HepG2 (cell line): ENCODE measurements around the gene RNPEPL1. TPM values are rescaled to one million over a fixed set of nuclear protein-coding genes. Genes with fewer than 3 reads are reported as not detected.
A peak's percentile ranks its signal among the peaks of the same experiment; 100 is the strongest.

Source experiments
- FOSL2 ChIP-seq: sonication (generic); formaldehyde crosslinking; IDR thresholded peaks from 2 replicates; pipeline ENCODE4 v1.4.0; 2020; ENCODE audit warnings: missing genetic modification reagents
- GABPB1 ChIP-seq: IDR thresholded peaks from 2 replicates; pipeline ENCODE4 v1.6.1; 2016; ENCODE audit warnings: mild to moderate bottlenecking, missing genetic modification reagents, moderate library complexity, missing compliant biosample characterization
- HNRNPL ChIP-seq: fragments of 200-400 bp; formaldehyde crosslinking; IDR thresholded peaks from 2 replicates; pipeline ENCODE4 v1.6.1; 2017; ENCODE audit warnings: mild to moderate bottlenecking, low read depth, low read length
- HNRNPLL ChIP-seq: fragments of 200-400 bp; formaldehyde crosslinking; IDR thresholded peaks from 2 replicates; pipeline ENCODE4 v1.6.1; 2017; ENCODE audit warnings: mild to moderate bottlenecking, low read depth, low read length; ENCODE audit not compliant: poor library complexity, severe bottlenecking
- PAWR ChIP-seq: sonication (generic); formaldehyde crosslinking; IDR thresholded peaks from 2 replicates; pipeline ENCODE4 v1.4.0; 2020; ENCODE audit warnings: missing genetic modification reagents, mild to moderate bottlenecking, borderline replicate concordance
- POLR2A ChIP-seq, 2 experiments: IDR thresholded peaks; 2 replicates each; pipeline ENCODE4 v1.6.1; 2011; ENCODE audit warnings: low read depth in 2 of 2, low read length in 2 of 2, mild to moderate bottlenecking in 1 of 2, moderate library complexity in 1 of 2; ENCODE audit not compliant: insufficient read depth in 1 of 2
- ZFP82 ChIP-seq: sonication (generic); formaldehyde crosslinking; IDR thresholded peaks from 2 replicates; pipeline ENCODE4 v1.5.1; 2020; ENCODE audit warnings: mild to moderate bottlenecking, missing genetic modification reagents, borderline replicate concordance
- ZNF207 ChIP-seq: fragments of 450-650 bp; IDR thresholded peaks from 2 replicates; pipeline ENCODE4 v1.6.1; 2016; ENCODE audit warnings: antibody characterized with exemption, borderline replicate concordance
- polyA plus RNA-seq, 8 experiments: library from polyadenylated mRNA; depleted of rRNA in 3 of 8; stranded (reverse) in 7 of 8; unstranded in 1 of 8; fragments of >200 nt; fragmentation: Illumina TruSeq in 4 of 8; extraction: Trizol in 4 of 8; gene quantifications; 2 replicates each; pipeline versions ENCODE4 v1.2.1 to v1.2.3, GENCODE V29; 2011 to 2016; ENCODE audit warnings: low read depth in 4 of 8, missing spikeins in 1 of 8, mixed read lengths in 1 of 8; ENCODE audit not compliant: insufficient read depth in 1 of 8
- total RNA-seq, 5 experiments: library from RNA; depleted of rRNA; stranded (reverse); fragments of >200 nt; fragmentation: Illumina TruSeq; extraction: Trizol; gene quantifications; 2 replicates each; pipeline ENCODE4 v1.2.3, GENCODE V29; 2016; ENCODE audit warnings: low read depth in 1 of 5
- TF ChIP-seq, protein P1 (sequence below): sonication (generic); formaldehyde crosslinking; IDR thresholded peaks from 2 replicates; pipeline ENCODE4 v1.4.0; 2020; ENCODE audit warnings: missing genetic modification reagents, mild to moderate bottlenecking, borderline replicate concordance
- TF ChIP-seq, protein P2 (sequence below): sonication (generic); formaldehyde crosslinking; IDR thresholded peaks from 2 replicates; pipeline ENCODE4 v1.5.1; 2020; ENCODE audit warnings: mild to moderate bottlenecking, moderate library complexity, missing genetic modification reagents
- TF ChIP-seq, protein P3 (sequence below): sonication (generic); formaldehyde crosslinking; IDR thresholded peaks from 2 replicates; pipeline ENCODE4 v1.4.0; 2020; ENCODE audit warnings: missing genetic modification reagents, low read depth, mild to moderate bottlenecking, borderline replicate concordance
- TF ChIP-seq, protein P4 (sequence below): IDR thresholded peaks from 2 replicates; pipeline ENCODE4 v1.6.1; 2016; ENCODE audit warnings: missing compliant biosample characterization, missing genetic modification reagents, borderline replicate concordance
- TF ChIP-seq, protein P5 (sequence below): sonication (generic); formaldehyde crosslinking; IDR thresholded peaks from 2 replicates; pipeline ENCODE4 v1.5.1; 2020; ENCODE audit warnings: mild to moderate bottlenecking, missing genetic modification reagents, moderate library complexity
- TF ChIP-seq, protein P6 (sequence below): sonication (generic); formaldehyde crosslinking; IDR thresholded peaks from 2 replicates; pipeline ENCODE4 v1.5.1; 2020; ENCODE audit warnings: mild to moderate bottlenecking, missing genetic modification reagents, moderate library complexity

The RNPEPL1 gene
- total and polyA plus RNA-seq, 2 of the 13 experiments (the other 11 are each of a cell fraction or from before 2014, with no cell fraction given) = 13.0 to 18.0 TPM

DNA sequence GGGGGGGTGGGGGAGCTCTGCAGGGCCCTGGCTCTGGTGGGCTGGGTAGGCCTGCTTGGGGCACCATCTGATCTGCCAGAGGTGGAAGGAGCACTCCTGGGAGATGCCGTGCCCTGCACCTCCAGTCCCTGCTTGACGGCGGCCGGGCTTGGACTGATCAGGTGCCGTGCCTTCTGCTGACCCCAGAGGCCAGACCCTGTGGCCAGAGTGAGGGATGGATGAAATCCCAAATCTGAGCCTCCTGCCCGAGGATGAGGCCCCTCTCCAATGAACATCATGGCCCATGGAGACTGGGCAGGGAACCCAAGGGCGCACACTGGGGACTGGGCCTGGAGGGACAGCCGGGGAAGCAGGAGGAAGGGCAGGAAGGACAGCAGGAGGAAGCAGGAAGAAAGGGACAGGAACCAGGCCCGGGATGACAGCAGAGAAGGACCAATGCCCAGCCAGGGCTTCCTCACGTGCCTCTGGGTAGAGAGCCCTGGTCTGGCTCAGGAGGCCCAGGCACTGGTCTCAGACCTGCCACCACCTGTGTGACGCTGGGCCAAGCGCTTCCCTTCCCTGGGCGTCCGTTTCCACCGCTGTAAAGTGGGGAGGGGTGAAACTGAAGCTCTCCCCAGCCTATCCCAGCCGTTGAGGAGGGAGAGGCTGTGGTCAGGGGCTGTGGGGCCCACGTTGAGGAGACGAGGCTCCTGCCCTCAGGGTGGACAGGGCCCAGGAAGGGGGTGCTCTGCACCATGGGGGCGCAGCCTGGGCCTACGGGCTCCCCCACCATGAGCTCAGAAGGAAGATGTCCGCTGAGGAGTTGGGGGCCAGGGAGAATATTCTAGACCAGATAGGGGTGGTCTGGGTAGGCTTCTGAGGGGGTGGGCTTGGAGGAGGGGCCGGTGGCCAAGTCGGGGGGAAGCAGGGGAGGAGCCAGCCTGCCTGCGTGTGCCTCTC lies 56.0 kb downstream of the RNPEPL1 start (continued):
- TF ChIP-seq, protein P1, sequence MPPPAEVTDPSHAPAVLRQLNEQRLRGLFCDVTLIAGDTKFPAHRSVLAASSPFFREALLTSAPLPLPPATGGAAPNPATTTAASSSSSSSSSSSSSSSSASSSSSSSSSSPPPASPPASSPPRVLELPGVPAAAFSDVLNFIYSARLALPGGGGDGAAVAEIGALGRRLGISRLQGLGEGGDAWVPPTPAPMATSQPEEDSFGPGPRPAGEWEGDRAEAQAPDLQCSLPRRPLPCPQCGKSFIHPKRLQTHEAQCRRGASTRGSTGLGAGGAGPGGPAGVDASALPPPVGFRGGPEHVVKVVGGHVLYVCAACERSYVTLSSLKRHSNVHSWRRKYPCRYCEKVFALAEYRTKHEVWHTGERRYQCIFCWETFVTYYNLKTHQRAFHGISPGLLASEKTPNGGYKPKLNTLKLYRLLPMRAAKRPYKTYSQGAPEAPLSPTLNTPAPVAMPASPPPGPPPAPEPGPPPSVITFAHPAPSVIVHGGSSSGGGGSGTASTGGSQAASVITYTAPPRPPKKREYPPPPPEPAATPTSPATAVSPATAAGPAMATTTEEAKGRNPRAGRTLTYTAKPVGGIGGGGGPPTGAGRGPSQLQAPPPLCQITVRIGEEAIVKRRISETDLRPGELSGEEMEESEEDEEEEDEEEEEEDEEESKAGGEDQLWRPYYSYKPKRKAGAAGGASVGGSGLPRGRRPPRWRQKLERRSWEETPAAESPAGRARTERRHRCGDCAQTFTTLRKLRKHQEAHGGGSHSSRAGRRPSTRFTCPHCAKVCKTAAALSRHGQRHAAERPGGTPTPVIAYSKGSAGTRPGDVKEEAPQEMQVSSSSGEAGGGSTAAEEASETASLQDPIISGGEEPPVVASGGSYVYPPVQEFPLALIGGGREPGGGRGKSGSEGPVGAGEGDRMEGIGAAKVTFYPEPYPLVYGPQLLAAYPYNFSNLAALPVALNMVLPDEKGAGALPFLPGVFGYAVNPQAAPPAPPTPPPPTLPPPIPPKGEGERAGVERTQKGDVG (CRISPR knock-in tag) = peak; percentile 33; the same call in 1 of the 2 replicates
- TF ChIP-seq, protein P2, sequence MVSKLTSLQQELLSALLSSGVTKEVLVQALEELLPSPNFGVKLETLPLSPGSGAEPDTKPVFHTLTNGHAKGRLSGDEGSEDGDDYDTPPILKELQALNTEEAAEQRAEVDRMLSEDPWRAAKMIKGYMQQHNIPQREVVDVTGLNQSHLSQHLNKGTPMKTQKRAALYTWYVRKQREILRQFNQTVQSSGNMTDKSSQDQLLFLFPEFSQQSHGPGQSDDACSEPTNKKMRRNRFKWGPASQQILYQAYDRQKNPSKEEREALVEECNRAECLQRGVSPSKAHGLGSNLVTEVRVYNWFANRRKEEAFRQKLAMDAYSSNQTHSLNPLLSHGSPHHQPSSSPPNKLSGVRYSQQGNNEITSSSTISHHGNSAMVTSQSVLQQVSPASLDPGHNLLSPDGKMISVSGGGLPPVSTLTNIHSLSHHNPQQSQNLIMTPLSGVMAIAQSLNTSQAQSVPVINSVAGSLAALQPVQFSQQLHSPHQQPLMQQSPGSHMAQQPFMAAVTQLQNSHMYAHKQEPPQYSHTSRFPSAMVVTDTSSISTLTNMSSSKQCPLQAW (CRISPR knock-in tag) = no peak
- TF ChIP-seq, protein P3, sequence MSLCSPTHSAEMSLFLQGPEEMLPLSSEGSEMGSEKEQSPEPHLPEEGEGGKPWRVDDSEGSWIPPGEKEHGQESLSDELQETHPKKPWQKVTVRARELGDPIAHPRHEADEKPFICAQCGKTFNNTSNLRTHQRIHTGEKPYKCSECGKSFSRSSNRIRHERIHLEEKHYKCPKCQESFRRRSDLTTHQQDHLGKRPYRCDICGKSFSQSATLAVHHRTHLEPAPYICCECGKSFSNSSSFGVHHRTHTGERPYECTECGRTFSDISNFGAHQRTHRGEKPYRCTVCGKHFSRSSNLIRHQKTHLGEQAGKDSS (CRISPR knock-in tag) = no peak
- TF ChIP-seq, protein P4, sequence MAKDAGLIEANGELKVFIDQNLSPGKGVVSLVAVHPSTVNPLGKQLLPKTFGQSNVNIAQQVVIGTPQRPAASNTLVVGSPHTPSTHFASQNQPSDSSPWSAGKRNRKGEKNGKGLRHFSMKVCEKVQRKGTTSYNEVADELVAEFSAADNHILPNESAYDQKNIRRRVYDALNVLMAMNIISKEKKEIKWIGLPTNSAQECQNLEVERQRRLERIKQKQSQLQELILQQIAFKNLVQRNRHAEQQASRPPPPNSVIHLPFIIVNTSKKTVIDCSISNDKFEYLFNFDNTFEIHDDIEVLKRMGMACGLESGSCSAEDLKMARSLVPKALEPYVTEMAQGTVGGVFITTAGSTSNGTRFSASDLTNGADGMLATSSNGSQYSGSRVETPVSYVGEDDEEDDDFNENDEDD (CRISPR knock-in tag) = 0 out of 2 replicates have a peak, but pooled peaks have one; percentile 11
- no peak for TF ChIP-seq PAWR (CRISPR knock-in tag)
- peak; percentile 7 for TF ChIP-seq HNRNPLL
- no peak for TF ChIP-seq ZFP82 (CRISPR knock-in tag)
- no peak for TF ChIP-seq ZNF207
- TF ChIP-seq POLR2A (IDR thresholded peaks at IDR 0.05; ENCODE audit: insufficient read depth in 1 of 2, low read depth in 2 of 2, low read length in 2 of 2) = peak in 1 of 2 experiments; percentile 11; a peak in 1 of 4 replicates
- TF ChIP-seq GABPB1 (CRISPR knock-in tag) = 0 out of 2 replicates have a peak, but pooled peaks have one; percentile 8
- TF ChIP-seq, protein P5, sequence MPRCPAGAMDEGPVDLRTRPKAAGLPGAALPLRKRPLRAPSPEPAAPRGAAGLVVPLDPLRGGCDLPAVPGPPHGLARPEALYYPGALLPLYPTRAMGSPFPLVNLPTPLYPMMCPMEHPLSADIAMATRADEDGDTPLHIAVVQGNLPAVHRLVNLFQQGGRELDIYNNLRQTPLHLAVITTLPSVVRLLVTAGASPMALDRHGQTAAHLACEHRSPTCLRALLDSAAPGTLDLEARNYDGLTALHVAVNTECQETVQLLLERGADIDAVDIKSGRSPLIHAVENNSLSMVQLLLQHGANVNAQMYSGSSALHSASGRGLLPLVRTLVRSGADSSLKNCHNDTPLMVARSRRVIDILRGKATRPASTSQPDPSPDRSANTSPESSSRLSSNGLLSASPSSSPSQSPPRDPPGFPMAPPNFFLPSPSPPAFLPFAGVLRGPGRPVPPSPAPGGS (CRISPR knock-in tag) = no peak
- TF ChIP-seq FOSL2 = no peak
- TF ChIP-seq, protein P6, sequence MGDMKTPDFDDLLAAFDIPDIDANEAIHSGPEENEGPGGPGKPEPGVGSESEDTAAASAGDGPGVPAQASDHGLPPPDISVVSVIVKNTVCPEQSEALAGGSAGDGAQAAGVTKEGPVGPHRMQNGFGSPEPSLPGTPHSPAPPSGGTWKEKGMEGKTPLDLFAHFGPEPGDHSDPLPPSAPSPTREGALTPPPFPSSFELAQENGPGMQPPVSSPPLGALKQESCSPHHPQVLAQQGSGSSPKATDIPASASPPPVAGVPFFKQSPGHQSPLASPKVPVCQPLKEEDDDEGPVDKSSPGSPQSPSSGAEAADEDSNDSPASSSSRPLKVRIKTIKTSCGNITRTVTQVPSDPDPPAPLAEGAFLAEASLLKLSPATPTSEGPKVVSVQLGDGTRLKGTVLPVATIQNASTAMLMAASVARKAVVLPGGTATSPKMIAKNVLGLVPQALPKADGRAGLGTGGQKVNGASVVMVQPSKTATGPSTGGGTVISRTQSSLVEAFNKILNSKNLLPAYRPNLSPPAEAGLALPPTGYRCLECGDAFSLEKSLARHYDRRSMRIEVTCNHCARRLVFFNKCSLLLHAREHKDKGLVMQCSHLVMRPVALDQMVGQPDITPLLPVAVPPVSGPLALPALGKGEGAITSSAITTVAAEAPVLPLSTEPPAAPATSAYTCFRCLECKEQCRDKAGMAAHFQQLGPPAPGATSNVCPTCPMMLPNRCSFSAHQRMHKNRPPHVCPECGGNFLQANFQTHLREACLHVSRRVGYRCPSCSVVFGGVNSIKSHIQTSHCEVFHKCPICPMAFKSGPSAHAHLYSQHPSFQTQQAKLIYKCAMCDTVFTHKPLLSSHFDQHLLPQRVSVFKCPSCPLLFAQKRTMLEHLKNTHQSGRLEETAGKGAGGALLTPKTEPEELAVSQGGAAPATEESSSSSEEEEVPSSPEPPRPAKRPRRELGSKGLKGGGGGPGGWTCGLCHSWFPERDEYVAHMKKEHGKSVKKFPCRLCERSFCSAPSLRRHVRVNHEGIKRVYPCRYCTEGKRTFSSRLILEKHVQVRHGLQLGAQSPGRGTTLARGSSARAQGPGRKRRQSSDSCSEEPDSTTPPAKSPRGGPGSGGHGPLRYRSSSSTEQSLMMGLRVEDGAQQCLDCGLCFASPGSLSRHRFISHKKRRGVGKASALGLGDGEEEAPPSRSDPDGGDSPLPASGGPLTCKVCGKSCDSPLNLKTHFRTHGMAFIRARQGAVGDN (CRISPR knock-in tag) = peak; percentile 58
- TF ChIP-seq HNRNPL = 0 out of 2 replicates have a peak, but pooled peaks have one; percentile 31
